Epithelial cell of proximal tubule (primary cell): ENCODE data around the gene SERPINI2. TPM values are rescaled to one million over a fixed set of nuclear protein-coding genes. Genes with fewer than 3 reads are reported as not detected.
"Not testable (repeated sequence)": the region's sequence is repeated elsewhere in the genome, so short reads cannot be mapped to it uniquely, and the experiment has no call there.

Experiments used
- DNase-seq: peaks from one replicate; pipeline ENCODE4 v3.0.0-alpha.2; 2011; ENCODE audit warnings: low read depth
- H3K4me3 ChIP-seq: 2 replicates; pipeline ENCODE4 v1.5.1; 2011; ENCODE audit warnings: low read depth, mild to moderate bottlenecking, low read length
- CTCF ChIP-seq: conservative IDR thresholded peaks from 2 replicates; pipeline ENCODE4 v1.5.1; 2012; ENCODE audit warnings: low read depth, mild to moderate bottlenecking, low read length
- total RNA-seq: library from RNA; depleted of rRNA; stranded (reverse); fragments of >200 nt; gene quantifications from 2 replicates; pipeline ENCODE4 v1.2.3, GENCODE V29; 2015

SERPINI2 gene
- total RNA-seq, 1 donor from 2014 or later = not detected

- no peak for TF ChIP-seq CTCF
- no peak overlapping the region for H3K4me3 ChIP-seq
- DNase-seq = no peak
Observed at GRCh38 chr3:167453815-167454214, 20.0 kb downstream of the SERPINI2 start.

GRCh38 chr3:167451282-167451681 lies 22.6 kb downstream of the SERPINI2 start:
- DNase-seq = no peak
- TF ChIP-seq CTCF = no peak
- no peak overlapping the region for H3K4me3 ChIP-seq

- no peak for TF ChIP-seq CTCF
- no peak overlapping the region for H3K4me3 ChIP-seq
- DNase-seq = no peak
Observed at GRCh38 chr3:167450675-167451074, 23.2 kb downstream of the SERPINI2 start.

GRCh38 chr3:167450195-167450594 lies 23.6 kb downstream of the SERPINI2 start:
- no peak for DNase-seq
- TF ChIP-seq CTCF = no peak
- no peak overlapping the region for H3K4me3 ChIP-seq

GRCh38 chr3:167445491-167445890 lies 28.4 kb downstream of the SERPINI2 start:
- DNase-seq = no peak
- no peak for TF ChIP-seq CTCF
- H3K4me3 ChIP-seq = no peak overlapping the region

- no peak for DNase-seq
- TF ChIP-seq CTCF = no peak
- no peak overlapping the region for H3K4me3 ChIP-seq
Observed at GRCh38 chr3:167441256-167441655, 32.6 kb downstream of the SERPINI2 start.

GRCh38 chr3:167437428-167438139 lies 36.3 kb downstream of the SERPINI2 start:
- no peak for TF ChIP-seq CTCF
- H3K4me3 ChIP-seq = no peak overlapping the region
- no peak for DNase-seq

- not testable (repeated sequence) for H3K4me3 ChIP-seq, DNase-seq
Observed at GRCh38 chr3:167426962-167427361, 46.9 kb downstream of the SERPINI2 start.

GRCh38 chr3:167422396-167422795 lies 51.4 kb downstream of the SERPINI2 start:
- not testable (repeated sequence) for H3K4me3 ChIP-seq, DNase-seq
